IPS-18c (cell line): ENCODE data around the gene PGPEP1.
"Not testable (repeated sequence)": the region's sequence is repeated elsewhere in the genome, so short reads cannot be mapped to it uniquely, and the experiment has no call there.

Experiments used
- H3K4me3 ChIP-seq: 2 replicates; pipeline ENCODE4 v1.7.0; 2013; ENCODE audit warnings: low read depth, mild to moderate bottlenecking, low read length, moderate library complexity; ENCODE audit not compliant: insufficient read depth
- H3K9me3 ChIP-seq: one replicate; pipeline ENCODE4 v1.6.1; 2013; ENCODE audit warnings: mild to moderate bottlenecking, low read length, moderate library complexity; ENCODE audit not compliant: control insufficient read depth, insufficient read depth

PGPEP1 gene

GRCh38 chr19:18348171-18348570 is 7.8 kb downstream of the PGPEP1 start:
- H3K9me3 ChIP-seq, result no peaks in the 10 kb centered on the region

DNA sequence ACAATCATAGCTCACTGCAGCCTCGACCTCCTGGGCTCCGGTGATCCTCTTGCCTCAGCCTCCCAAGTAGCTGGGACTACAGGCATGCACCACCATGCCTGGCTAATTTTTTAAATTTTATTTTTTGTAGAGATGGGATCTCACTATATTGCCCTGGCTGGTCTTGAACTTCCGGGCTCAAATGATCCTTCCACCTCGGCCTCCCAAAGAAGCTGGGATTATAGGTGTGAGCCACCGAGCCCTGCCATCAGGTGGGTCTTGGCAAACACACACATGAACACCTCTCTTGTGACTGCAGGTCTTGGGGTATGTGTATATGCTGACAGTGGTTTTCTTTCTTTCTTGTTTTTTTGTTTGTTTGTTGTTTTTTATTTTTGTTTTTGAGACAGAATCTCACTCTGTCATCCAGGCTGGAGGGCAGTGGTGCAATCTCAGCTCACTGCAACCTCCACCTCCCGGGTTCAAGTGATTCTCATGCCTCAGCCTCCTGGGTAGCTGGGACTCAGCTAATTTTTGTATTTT is 8.5 kb downstream of the PGPEP1 start:
- H3K9me3 ChIP-seq, H3K4me3 ChIP-seq: not testable (repeated sequence)

More at GRCh38 chr19:18348171-18348570, 7.8 kb downstream of the PGPEP1 start:
- H3K4me3 ChIP-seq, result no peak overlapping the region

DNA sequence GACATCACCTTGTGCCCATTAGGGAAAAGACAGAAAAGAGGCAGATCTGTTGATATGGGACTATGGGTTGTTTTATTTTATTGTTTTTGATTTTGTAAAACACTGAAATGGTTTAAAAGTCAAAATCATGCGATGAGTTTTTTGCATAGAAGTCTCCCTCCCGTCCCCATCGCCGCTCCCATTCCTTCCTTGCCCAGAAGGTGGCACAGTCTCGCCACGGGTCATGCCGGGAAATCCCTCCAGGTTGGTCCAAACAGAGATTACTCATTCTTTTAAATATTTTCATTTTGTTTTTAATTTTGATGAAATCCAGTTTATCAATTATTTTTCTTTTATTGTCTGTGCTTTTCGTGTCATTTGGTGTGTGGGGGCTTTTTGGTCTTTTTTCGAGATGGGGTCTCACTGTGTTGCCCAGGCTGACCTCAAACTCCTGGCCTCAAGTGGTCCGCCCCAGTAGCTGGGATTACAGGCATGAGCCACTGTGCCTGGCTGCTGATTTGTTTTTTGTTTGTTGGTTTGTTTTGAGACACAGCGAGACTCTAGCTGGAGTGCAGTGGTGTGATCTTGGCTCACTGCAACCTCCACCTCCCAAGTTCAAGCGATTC is 9.2 kb downstream of the PGPEP1 start:
- no peaks in the 10 kb centered on the region for H3K9me3 ChIP-seq
- no peak overlapping the region for H3K4me3 ChIP-seq

- Histone ChIP-seq H3K4me3 (no peak overlapping the region), H3K9me3 (no peaks in the 10 kb centered on the region)
Measured at GRCh38 chr19:18350490-18350889, 10.1 kb downstream of the PGPEP1 start.

- Histone ChIP-seq H3K4me3 (no peak overlapping the region), H3K9me3 (no peaks in the 10 kb centered on the region)
Measured at GRCh38 chr19:18351544-18351943, 11.1 kb downstream of the PGPEP1 start.

DNA sequence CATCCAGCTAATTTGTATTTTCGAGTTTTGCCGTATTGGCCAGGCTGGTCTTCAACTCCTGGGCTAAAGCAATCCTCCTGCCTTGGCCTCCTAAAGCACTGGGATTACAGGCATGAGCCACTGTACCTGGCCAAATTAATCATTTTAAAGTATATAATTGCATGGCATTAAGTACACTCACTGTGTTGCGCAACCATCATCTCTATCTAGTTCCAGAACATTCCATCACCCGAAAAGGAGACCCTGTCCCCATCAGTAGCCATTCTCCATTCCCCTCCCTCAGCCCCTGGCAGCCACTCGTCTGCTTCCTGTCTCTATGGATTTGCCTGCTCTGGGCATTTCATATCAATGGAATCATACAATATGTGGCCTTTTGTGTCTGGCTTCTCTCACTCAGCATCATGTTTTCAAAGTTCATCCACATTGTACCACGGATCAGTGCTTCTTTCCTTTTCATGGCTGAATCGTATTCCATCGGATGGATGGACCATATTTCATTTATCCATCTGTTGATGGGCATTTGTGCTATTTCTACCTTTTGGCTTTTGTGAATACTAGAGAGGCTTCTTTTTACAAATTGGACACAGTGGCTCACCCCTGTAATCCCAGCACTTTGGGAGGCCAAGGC is 13.1 kb downstream of the PGPEP1 start:
- Histone ChIP-seq H3K9me3 (peaks cover 2% of the 10 kb centered on the region), H3K4me3 (no peak overlapping the region)

DNA sequence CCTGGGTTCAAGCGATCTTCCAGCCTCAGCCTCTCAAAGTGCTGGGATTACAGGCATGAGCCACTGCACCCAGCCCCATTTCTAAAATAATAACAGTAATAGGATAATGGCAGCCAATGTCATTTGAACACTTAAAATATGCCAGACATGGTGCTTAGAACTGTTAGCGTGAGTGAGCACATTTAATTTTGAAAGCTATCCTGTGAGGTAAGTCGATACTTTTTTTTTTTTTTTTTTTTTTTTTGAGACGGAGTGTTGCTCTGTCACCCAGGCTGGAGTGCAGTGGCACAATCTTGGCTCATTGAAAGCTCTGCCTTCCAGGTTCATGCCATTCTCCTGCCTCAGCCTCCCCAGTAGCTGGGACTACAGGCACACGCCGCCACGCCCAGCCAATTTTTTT is 14.3 kb downstream of the PGPEP1 start:
- H3K9me3 ChIP-seq, H3K4me3 ChIP-seq: not testable (repeated sequence)

GRCh38 chr19:18357041-18357440 is 16.6 kb downstream of the PGPEP1 start:
- H3K9me3 ChIP-seq, result peaks cover 2% of the 10 kb centered on the region
- no peak overlapping the region for H3K4me3 ChIP-seq

DNA sequence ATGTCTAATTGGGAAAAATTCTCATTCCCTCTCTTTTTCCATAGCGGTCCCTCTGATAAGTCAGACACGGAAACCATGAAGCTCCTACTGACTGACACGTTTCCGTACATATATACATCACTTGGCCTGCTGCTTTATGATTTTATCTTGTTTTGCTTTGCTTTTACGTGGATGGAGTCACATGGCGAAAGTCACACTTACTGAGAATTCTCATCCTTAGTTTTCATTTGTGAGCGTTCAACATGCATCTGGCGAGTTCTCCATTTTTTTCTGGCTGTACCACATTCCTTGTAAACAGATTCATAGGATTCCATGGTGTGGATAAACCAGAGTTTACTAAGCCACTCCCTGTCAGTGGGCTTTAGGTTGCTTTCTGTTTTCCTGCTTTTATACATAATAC is 21.2 kb downstream of the PGPEP1 start:
- H3K9me3 ChIP-seq, result peaks cover 2% of the 10 kb centered on the region
- H3K4me3 ChIP-seq, result no peak overlapping the region

DNA sequence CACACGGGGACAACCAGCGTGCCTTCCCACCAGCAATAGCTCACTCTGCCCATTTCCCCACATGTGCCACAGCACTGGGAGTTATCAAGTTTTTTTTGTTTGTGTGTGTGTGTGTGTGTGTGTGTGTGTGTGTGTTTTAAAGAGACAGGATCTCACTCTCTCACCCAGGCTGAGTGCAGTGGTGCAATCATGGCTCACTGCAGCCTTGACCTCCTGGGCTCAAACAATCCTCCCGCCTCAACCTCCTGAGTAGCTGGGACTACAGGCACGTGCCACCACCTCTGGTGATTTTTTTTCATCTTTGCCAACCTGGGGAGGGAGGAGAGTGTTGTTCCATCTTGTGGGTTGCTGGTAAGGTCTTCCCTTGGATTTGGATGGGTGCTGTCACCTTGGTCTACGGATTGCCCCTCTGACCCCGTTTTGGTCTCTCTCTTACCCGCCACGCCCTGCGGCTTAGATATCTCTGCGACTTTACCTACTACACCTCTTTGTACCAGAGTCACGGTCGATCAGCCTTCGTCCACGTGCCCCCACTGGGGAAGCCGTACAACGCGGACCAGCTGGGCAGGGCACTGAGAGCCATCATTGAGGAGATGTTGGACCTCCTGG is 22.6 kb downstream of the PGPEP1 start:
- Histone ChIP-seq H3K4me3 (no peak overlapping the region), H3K9me3 (no peaks in the 10 kb centered on the region)

GRCh38 chr19:18363787-18364186 is 23.4 kb downstream of the PGPEP1 start:
- H3K9me3 ChIP-seq, result no peaks in the 10 kb centered on the region
- H3K4me3 ChIP-seq, result no peak overlapping the region

GRCh38 chr19:18364277-18364825 is 24.0 kb downstream of the PGPEP1 start:
- H3K4me3 ChIP-seq, H3K9me3 ChIP-seq: not testable (repeated sequence)

DNA sequence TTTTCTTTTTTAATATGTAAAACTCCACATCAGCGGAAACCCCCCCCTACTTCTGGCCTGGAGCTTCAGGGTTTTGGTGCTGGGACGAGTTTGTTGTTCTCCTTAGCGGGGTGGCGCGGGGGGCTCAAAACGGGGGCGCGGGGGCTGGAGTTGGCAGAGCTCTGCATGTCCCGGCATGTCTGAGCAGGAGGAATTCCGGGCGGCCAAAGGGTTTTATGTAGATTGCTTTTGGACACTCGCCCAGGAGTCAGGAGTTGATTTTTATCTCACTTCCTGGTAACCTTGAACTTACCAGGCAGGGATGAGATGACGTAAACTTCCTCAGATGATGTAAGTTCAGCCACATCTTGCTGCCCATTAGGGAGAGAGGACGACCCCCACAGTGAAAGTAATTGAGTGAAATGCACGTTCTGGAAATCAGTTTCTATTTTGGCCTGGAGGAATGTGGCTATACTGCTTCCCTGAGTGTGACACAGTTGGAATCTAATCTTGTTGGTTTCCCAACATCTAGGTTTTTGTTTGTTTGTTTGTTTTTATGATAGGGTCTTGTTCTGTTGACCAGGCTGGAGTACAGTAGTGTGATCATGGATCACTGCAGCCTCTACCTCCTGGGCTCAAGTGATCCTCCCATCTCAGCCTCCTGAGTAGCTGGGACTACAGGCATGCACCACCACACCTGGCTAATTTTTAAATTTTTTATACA is 24.6 kb downstream of the PGPEP1 start:
- no peaks in the 10 kb centered on the region for H3K9me3 ChIP-seq
- H3K4me3 ChIP-seq, result no peak overlapping the region

DNA sequence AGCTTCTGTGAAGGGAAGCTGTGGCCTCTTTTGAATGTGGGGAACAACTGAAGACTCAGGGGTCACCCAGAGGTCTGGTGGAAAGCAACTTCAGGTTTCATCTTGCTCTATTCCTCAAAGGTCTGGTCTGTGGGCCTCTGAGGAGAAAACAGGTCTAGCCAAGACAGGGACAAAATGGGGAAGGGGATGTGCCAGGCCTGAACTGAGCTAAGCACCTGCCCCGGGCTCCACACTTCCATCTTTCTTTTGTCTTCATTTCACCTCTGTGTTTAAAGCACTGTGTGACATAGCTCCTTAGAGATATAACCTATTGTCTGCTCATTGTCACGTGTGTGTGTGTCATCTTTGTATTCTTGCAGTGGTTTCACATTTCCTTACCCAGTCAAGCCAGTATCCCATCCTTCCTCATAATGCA is 25.6 kb downstream of the PGPEP1 start:
- H3K4me3 ChIP-seq, result no peak overlapping the region

GRCh38 chr19:18368504-18369222 is 28.3 kb downstream of the PGPEP1 start:
- Histone ChIP-seq H3K4me3 (no peak overlapping the region), H3K9me3 (no peaks in the 10 kb centered on the region)

More for the DNA sequence above, 25.6 kb downstream of the PGPEP1 start:
- no peaks in the 10 kb centered on the region for H3K9me3 ChIP-seq

- Histone ChIP-seq H3K4me3 (no peak overlapping the region), H3K9me3 (no peaks in the 10 kb centered on the region)
Measured at GRCh38 chr19:18373407-18373891, 33.1 kb downstream of the PGPEP1 start.
